HG03520 (cell line): ENCODE data around the gene RNF217.
"Not testable (repeated sequence)": the region's sequence is repeated elsewhere in the genome, so short reads cannot be mapped to it uniquely, and the experiment has no call there.

ENCODE experiments used
- ATAC-seq: cut with Tn5 transposase; IDR thresholded peaks from one replicate; pipeline ENCODE4 v1.9.1; 2021; ENCODE audit warnings: mild to moderate bottlenecking, moderate library complexity; ENCODE audit not compliant: unreplicated experiment

The RNF217 gene

DNA sequence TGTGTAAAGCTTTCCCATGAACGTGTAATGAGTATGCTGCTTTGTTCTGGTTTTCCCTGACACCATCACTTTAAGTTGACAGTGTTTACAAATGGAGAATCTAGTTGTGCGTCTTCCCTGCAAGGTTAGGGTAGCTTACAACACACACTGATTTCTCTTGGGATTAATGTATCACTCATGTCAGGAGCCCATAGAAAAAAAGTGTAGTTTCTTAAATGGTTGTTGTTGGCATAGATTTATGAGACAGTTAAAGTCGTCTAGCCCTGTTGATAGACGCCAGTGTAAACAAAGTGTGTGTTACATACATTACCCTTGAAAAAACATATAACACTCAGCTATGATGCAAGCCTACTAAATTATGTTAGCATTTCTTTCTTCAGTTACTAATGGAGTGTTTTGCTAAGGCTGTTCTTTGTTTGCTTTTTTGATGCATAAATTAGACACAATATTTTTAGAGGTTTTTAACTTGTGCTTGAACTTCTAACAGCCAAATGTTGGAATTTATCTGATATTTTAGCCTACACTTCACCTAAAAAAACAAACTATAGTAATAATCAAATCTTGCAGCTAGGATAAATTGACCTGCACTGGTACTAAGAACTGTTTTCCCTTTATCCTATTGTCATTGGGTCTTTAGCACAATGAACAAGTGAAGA is 88.6 kb downstream of the RNF217 start:
- ATAC-seq: no peak

DNA sequence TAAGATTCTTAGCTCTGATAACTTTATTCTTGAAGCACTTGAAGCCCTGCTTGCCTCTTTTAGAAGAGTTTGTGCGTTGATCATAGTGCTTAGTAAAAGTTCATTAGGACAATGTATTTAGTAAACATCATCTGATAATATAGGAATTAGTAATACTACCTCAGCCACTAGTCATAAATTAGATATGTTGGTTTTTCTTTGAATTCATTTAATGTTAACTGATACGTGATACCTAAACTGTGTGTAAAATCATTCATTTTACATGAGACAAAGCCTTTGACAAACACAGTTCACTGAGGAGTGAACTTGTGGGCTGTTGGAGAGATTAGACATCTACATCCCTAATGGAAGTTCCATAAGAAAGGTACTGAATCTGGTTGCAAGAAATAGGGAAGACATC is 91.6 kb downstream of the RNF217 start:
- ATAC-seq: no peak

DNA sequence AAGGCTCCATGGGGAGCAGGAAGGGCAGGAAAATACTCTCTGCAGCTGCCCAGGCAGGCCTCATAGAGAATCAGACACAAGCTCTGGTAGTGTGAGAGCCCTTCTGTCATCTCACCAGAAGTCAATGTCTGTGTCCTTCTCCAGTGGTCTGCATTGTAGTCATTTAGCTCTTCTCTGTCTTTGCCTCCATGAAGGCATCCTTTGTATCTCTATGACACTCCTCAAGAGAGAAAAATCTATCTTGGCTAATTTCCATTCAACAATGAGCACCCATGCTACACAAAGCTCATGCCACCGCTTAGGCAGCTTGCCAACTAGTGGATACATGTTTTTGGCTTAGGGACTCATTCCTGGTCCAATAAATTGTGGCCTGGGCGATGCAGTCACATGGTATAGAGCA is 92.1 kb downstream of the RNF217 start:
- no peak for ATAC-seq

- no peak for ATAC-seq
Observed at GRCh38 chr6:125057392-125058246, 95.4 kb downstream of the RNF217 start.

DNA sequence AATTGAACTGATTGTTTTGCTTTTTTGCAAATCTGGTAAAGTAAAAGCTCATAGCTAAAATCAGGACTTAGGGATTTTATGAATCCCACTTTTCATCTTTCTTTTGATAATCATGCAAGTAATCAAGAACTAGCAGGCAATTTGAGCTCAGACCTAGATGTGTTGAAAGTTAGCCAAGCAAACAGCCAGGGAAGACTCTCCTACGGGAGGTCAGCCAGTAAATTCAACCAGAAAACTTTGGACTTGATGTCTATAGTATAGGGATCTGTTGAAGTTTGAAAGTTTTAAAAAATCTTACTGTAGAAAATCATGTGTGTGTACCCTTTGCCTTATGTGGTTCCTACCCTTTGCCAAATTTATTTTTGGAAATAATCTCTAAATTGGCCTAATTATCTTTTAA is 96.3 kb downstream of the RNF217 start:
- no peak for ATAC-seq

DNA sequence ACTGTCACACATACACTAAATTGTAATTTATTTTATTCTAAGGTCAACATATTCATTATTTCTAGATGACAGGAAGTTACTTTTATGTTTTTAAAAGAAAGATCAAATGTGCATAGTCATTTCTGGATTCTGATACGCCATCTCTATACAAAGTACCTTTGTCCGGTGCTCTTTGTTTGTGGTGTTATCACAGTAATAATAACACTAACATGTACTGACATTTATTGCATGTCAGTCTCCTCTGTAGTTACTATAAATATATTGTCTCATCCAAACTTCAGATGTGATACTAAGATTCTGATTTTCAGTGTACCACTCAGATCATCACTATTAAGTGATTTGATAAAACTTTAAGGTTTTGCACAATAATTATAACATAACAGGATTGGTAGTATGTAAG is 101.1 kb downstream of the RNF217 start:
- no peak for ATAC-seq

DNA sequence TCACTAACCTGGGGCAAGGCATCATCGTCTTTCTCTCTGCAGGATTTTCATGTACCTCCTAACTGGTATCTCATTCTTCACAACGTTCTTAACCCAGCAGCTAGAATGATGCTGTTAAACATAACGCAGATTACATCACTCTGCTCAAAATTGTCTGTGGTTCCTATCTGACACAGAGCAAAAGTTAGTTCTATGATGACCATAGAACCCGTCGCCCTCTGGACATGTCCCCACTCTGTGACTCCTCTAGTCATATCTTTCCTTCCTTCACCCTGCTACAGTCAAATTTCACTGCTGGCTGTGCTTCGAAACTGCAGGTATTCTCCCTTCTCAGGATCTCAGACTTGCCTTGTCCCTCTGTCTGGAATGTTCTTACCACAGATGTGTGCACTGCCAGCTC is 103.9 kb downstream of the RNF217 start:
- no peak for ATAC-seq

DNA sequence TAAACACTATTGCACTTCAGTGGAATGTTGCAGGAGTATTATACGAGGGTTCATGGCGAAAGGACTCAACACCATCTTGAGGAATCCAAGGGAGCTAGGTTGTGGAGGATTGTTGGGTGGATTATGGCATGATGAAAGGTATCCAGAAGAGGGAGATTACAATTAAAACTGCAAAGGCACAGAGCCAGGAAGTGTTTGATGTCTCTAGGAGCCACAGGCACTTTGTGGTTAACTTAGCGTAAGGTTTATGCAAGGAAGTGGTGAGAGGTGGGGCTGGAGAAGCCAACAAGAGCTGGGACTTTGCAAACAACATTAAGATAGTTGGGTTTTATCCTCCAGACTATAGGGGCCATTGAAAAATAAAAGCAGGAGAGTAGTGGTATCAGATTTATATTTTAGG is 104.7 kb downstream of the RNF217 start:
- ATAC-seq: no peak

GRCh38 chr6:125067552-125067951 is 105.3 kb downstream of the RNF217 start:
- ATAC-seq: no peak

DNA sequence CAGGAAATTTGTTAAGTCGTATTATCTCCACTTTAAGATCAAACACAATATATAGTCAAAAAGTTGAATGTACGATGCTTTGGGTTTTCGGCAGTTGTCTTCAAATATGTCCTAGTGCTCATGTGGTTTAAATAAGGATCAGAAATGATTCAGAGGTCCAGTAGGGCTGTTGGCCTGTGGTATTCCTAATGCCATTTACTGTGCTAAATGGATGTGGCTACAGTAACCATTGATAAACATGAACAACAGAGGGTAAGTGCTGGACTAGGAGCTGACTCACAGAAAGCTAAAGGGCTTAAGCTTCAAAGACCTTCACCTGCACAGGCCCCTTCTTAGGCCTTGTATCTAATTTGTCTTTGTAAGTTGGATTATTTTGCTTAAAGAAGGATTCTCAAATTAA is 110.8 kb downstream of the RNF217 start:
- no peak for ATAC-seq

DNA sequence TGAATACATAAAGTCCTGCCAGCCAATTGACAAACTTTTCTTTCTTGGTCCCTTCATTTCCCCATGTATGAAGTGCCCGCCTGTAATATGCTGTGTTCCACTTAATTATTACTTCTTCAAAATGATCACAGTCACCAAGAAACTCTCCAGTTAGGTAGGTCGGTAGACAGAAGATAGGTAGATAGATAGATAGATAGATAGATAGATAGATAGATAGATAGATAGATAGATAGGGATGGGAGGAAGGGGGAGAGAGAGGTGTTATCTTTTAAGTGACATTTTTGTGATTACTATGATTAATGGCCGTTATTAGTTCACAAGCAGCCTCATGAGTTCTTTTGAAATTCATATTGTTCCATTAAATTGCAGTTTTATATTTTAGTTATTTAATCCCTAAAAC is 111.9 kb downstream of the RNF217 start:
- ATAC-seq: no peak

DNA sequence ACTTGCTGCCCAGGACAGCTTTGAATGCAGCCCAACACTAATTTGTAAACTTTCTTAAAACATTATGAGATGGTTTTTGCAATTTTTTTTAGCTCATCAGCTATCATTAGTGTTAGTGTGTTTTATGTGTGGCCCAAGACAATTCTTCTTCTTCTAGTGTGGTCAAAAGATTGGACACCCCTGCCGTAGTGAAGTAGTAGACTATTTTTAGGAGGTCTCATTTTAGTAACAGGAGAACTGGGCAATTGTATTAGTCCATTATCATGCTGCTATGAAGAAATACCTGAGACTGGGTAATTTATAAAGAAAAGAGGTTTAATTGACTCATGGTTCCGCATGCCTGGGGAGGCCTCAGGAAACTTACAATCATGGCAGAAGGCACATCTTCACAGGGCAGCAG is 112.8 kb downstream of the RNF217 start:
- ATAC-seq: not testable (repeated sequence)

DNA sequence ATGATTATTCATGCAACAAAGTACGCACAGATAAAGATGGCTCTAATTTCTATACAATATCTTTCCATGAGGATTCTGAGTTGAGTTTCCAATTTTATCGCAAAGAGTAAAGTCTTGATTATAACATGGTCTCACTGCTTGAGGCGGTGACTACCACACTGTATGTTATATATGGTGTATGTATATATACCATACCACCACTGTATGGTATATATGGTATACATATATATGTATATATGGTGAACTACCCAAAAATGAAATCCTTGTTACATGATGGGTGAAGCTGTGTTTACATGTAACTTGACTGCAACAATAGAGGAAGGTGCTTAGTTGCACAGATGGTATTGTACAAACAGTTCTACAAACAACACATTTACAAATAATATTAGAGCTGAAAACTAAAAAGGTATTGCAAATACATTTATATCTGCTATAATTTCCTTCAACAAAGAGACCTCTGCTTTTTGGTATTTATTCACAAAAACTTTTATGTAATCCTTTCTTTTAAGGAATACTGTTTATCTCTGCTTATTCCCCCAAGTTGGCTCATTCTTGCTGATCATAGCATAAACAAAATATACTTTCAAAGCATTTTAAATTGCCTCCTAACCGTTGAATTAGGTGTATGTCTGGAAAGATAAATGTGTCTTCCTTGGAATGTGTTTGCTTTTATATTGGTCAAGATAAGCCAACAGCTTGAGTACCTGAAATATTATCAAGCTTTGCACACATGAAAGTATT is 113.7 kb downstream of the RNF217 start:
- ATAC-seq: no peak

DNA sequence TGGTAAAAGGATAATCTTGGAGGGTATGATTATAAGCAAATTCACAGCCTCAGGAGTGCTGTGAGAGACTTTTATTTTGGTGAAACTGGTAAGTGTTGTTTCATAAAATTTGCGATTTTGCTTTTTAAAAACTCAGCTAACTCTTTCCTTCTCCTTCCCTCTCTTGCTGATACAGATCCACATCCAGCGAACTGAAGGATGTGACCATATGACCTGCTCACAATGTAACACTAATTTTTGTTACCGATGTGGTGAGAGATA is 114.2 kb downstream of the RNF217 start:
- ATAC-seq: no peak

- ATAC-seq: no peak
Observed at GRCh38 chr6:125077453-125077852, 115.2 kb downstream of the RNF217 start.

- no peak for ATAC-seq
Observed at GRCh38 chr6:125078602-125079321, 116.5 kb downstream of the RNF217 start.

DNA sequence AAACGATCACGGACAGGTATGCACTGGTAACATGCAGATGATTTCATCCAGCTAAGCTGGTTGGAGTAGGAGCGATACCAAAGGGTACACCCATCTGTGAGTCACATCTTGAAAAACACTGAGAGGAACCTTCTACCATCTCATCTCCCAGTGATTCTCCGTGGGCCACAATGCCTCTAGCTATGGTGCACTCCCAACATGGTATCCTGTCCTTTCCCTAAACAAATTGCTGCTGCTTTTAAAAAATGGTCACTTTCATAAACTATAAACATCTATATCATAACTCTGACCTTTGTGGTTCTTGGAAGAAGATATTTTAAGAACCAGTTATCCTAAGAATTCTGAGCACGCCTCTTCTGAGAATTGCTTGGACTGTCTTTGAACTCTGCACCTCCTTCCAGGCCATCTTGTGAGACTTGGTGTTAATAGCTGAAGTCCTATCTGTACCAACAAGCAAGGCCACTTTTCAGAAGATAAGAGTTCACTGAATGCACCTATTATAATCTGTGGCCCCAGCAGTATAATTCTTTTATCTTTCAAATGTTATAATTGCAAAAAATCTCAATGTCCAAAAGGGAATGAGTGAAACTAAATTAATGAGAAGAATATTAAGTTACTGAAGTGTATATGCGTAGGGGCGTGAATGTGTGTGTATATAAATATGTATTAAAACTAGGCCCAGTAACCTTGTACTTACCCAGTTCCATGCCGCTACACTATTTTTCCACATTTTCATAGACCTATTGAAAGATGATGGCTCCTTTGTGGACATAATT is 120.9 kb downstream of the RNF217 start:
- no peak for ATAC-seq

- no peak for ATAC-seq
Observed at GRCh38 chr6:125083684-125083990, 121.4 kb downstream of the RNF217 start.

- ATAC-seq: no peak
Observed at GRCh38 chr6:125086716-125087115, 124.5 kb downstream of the RNF217 start.

DNA sequence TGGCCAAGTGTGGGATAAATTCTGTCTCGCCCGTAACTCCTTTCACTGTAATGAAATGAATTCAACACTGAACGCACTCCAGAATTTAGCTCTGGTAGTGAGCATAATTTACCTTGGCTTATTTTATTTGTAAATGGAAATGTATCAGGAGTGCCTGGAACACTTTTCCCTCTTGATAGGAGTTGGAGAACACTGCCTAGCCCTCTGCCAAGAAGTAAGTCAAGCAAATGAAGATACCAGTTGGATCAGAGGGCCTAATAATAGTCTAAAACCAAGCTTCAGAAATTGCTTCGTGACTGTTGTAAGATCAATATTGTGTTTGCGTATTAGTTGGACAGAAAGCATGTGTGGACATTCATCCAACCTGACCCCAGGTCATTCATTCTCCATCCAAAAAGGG is 126.7 kb downstream of the RNF217 start:
- no peak for ATAC-seq

- ATAC-seq: no peak
Observed at GRCh38 chr6:125094563-125094962, 132.3 kb downstream of the RNF217 start.
